Hepatocyte (in vitro differentiated cells): Measurements from ENCODE around the gene PLEKHG4. TPM values are rescaled to one million over a fixed set of nuclear protein-coding genes. Genes with fewer than 3 reads are reported as not detected.

Experiments
- DNase-seq: peaks from one replicate; pipeline ENCODE4 v3.0.0-alpha.2; 2016; ENCODE audit warnings: low spot score
- H2AFZ ChIP-seq: fragments of 200-600 bp; sonication (generic); 2 replicates; pipeline ENCODE4 v1.6.0; 2016; ENCODE audit warnings: antibody characterized with exemption, mild to moderate bottlenecking
- H3K27ac ChIP-seq: fragments of 200-600 bp; sonication (generic); 2 replicates; pipeline ENCODE4 v1.5.1; 2016; ENCODE audit warnings: mild to moderate bottlenecking
- H3K27me3 ChIP-seq: fragments of 200-600 bp; sonication (generic); 2 replicates; pipeline ENCODE4 v1.6.1; 2016
- H3K36me3 ChIP-seq: fragments of 200-600 bp; sonication (generic); replicated peaks from 2 replicates; pipeline ENCODE4 v1.5.1; 2016; ENCODE audit warnings: low read depth; ENCODE audit not compliant: insufficient read depth
- H3K4me1 ChIP-seq: fragments of 200-600 bp; sonication (generic); 2 replicates; pipeline ENCODE4 v1.5.1; 2016; ENCODE audit warnings: mild to moderate bottlenecking, moderate library complexity; ENCODE audit not compliant: insufficient read depth
- H3K4me2 ChIP-seq: fragments of 200-600 bp; sonication (generic); 2 replicates; pipeline ENCODE4 v1.6.0; 2016
- H3K4me3 ChIP-seq: fragments of 200-600 bp; sonication (generic); 2 replicates; pipeline ENCODE4 v1.5.1; 2016; ENCODE audit warnings: mild to moderate bottlenecking
- H3K79me2 ChIP-seq: fragments of 200-600 bp; sonication (generic); 2 replicates; pipeline ENCODE4 v1.6.0; 2017; ENCODE audit warnings: mild to moderate bottlenecking
- H3K9me2 ChIP-seq: fragments of 200-600 bp; sonication (generic); replicated peaks from 2 replicates; pipeline ENCODE4 v1.6.0; 2017; ENCODE audit warnings: mild to moderate bottlenecking; ENCODE audit not compliant: insufficient read depth
- H3K9me3 ChIP-seq: fragments of 200-600 bp; sonication (generic); 2 replicates; pipeline ENCODE4 v1.5.1; 2016; ENCODE audit warnings: low read depth, mild to moderate bottlenecking
- H4K20me1 ChIP-seq: fragments of 200-600 bp; sonication (generic); 2 replicates; pipeline ENCODE4 v1.6.0; 2016; ENCODE audit warnings: mild to moderate bottlenecking; ENCODE audit not compliant: insufficient read depth, poor library complexity, severe bottlenecking
- EZH2 ChIP-seq: fragments of 200-600 bp; sonication (generic); IDR thresholded peaks from 2 replicates; pipeline ENCODE4 v1.6.1; 2016; ENCODE audit warnings: antibody characterized with exemption, mild to moderate bottlenecking, borderline replicate concordance
- EZH2phosphoT487 ChIP-seq: fragments of 200-600 bp; sonication (generic); IDR thresholded peaks from one replicate; pipeline ENCODE4 v1.6.1; 2018; ENCODE audit warnings: antibody characterized with exemption, mild to moderate bottlenecking, low read depth, moderate library complexity; ENCODE audit not compliant: unreplicated experiment, severe bottlenecking
- WGBS: methylation state at CpG from one replicate; pipeline ENCODE4 v1.1.6; 2016; ENCODE audit warnings: low lambda C conversion rate; ENCODE audit errors: missing lambda C conversion rate; 5-methylcytosine and 5-hydroxymethylcytosine counted together
- polyA plus RNA-seq: library from polyadenylated mRNA; unstranded; fragments of >200 nt; fragmentation: Nextera tagmentation; extraction: Ambion mirVana; gene quantifications from 2 replicates; pipeline ENCODE4 v1.2.1, GENCODE V29; 2016
- total RNA-seq: library from RNA; depleted of rRNA; stranded (reverse); fragments of >200 nt; gene quantifications from 2 replicates; pipeline ENCODE4 v1.2.3, GENCODE V29; 2014
- TF ChIP-seq, protein P1 (sequence below): fragments of 200-600 bp; sonication (generic); IDR thresholded peaks from 2 replicates; pipeline ENCODE4 v1.5.1; 2016; ENCODE audit warnings: antibody characterized with exemption, mild to moderate bottlenecking; ENCODE audit not compliant: poor library complexity

Gene PLEKHG4
- total and polyA plus RNA-seq, 2 experiments from 2014 or later: 3.0 to 3.6 TPM

DNA sequence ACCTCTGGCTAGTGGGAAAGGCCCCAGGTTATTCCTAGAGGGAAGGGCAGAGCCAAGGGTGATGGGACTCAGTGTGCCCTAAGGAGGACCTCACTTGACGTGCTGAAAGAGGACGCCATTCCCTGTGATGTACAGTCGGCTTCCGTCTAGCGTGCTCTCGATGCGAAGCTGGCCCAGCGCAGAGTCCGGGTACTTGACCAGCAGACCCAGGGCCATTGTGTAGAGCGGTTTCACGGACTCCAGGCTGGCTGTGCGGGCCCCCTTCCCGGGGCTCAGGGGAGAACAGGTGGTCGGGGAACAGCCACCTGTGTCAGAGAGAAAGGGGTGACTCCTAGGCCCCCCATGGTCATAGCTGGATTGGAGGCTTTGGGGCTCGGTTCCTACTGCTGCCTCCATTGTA, 19.9 kb downstream of the PLEKHG4 start:
- Histone ChIP-seq H4K20me1 (no peaks in the 10 kb centered on the region), H2AFZ (no peak overlapping the region), H3K79me2 (no peaks in the 10 kb centered on the region), H3K4me1 (peaks cover 8% of the 10 kb centered on the region), H3K27ac (no peak overlapping the region), H3K9me3 (no peaks in the 10 kb centered on the region), H3K4me2 (no peak overlapping the region), H3K9me2 (no peaks in the 10 kb centered on the region), H3K36me3 (no peaks in the 10 kb centered on the region), H3K27me3 (no peaks in the 10 kb centered on the region), H3K4me3 (no peak overlapping the region)
- 94% methylated on average over 15 of the region's 15 CpGs for WGBS
- no peak for DNase-seq
- TF ChIP-seq EZH2phosphoT487: no peak
- no peak for TF ChIP-seq EZH2
- TF ChIP-seq, protein P1, sequence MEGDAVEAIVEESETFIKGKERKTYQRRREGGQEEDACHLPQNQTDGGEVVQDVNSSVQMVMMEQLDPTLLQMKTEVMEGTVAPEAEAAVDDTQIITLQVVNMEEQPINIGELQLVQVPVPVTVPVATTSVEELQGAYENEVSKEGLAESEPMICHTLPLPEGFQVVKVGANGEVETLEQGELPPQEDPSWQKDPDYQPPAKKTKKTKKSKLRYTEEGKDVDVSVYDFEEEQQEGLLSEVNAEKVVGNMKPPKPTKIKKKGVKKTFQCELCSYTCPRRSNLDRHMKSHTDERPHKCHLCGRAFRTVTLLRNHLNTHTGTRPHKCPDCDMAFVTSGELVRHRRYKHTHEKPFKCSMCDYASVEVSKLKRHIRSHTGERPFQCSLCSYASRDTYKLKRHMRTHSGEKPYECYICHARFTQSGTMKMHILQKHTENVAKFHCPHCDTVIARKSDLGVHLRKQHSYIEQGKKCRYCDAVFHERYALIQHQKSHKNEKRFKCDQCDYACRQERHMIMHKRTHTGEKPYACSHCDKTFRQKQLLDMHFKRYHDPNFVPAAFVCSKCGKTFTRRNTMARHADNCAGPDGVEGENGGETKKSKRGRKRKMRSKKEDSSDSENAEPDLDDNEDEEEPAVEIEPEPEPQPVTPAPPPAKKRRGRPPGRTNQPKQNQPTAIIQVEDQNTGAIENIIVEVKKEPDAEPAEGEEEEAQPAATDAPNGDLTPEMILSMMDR: no peak

DNA sequence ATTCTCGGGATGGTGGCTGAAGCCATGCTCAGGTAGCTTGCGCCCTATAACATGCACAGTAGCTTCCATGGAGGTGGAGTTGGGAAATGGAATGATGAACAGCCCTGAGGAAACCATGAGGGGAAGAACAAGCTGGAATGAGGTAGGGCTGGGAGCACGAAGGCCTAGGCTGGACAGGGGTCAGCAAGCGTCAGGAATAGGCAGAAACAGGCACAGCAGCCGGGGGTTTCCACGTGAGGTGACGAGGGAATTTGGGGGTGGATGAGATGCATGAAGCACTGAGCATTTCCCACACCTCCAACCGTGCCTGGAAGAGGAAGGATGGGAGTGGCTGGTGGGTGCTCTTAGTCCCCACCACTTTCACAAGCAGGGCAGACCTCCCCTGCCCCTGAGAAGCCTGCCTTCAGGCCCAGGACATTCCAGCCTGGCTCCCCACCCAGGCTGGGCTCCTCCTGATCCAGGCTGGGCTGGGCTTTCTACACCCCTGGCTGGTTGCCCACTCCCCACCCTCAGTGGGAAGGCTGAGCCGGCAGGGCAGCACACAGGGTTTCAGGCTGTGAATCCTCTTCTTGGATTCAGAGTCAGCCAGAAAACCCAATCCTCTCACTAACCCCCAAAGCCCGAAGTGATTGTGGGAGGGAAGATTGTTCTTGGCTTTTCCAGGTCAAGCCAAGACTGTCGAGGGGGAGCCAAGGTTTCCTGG, 21.9 kb downstream of the PLEKHG4 start:
- Histone ChIP-seq H3K4me2 (no peak overlapping the region), H3K9me2 (no peaks in the 10 kb centered on the region), H3K9me3 (no peaks in the 10 kb centered on the region), H3K79me2 (no peaks in the 10 kb centered on the region), H3K4me3 (no peak overlapping the region), H2AFZ (no peak overlapping the region), H3K36me3 (no peaks in the 10 kb centered on the region), H3K4me1 (no peaks in the 10 kb centered on the region), H3K27ac (no peak overlapping the region), H4K20me1 (no peaks in the 10 kb centered on the region), H3K27me3 (no peaks in the 10 kb centered on the region)
- WGBS: 86% methylated on average over 9 of the region's 11 CpGs
- no peak for TF ChIP-seq EZH2
- TF ChIP-seq, protein P1: no peak
- TF ChIP-seq EZH2phosphoT487: no peak
- DNase-seq: no peak

DNA sequence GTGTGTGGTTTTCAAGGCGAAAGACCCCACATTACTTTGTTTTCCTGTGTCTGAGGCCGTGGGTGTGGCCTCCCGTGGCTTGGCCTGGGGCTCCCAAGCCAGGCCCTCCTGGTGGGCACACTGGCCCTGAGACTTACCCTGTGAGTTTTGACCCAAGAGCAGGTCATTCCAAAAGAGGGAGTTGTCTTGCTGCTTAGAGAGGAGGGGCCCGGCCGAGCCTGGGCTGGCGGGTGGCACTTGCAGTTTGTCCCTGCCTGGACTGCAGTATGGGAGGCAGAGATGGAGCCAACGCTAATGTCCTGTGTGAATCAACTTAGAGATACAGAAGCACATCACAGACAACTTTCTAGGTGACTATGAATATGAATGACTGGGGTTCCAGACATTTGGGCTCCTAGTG, 22.7 kb downstream of the PLEKHG4 start:
- DNase-seq: no peak
- no peak overlapping the region for H3K27ac ChIP-seq
- TF ChIP-seq, protein P1: no peak
- TF ChIP-seq EZH2phosphoT487 (no peak), EZH2 (no peak)
- H3K4me1 ChIP-seq: no peaks in the 10 kb centered on the region
- H3K4me3 ChIP-seq: no peak overlapping the region
- no peaks in the 10 kb centered on the region for H3K79me2 ChIP-seq
- no peak overlapping the region for H2AFZ ChIP-seq
- no peak overlapping the region for H3K4me2 ChIP-seq
- no peaks in the 10 kb centered on the region for H4K20me1 ChIP-seq
- no peaks in the 10 kb centered on the region for H3K27me3 ChIP-seq
- 82% methylated on average over 7 of the region's 7 CpGs for WGBS
- H3K36me3 ChIP-seq: no peaks in the 10 kb centered on the region
- H3K9me2 ChIP-seq: no peaks in the 10 kb centered on the region
- no peaks in the 10 kb centered on the region for H3K9me3 ChIP-seq
